GM12891 (cell line): ENCODE results near the gene FAM149A.

Experiments
- PAX5 ChIP-seq: IDR thresholded peaks from 2 replicates; pipeline ENCODE4 v1.6.1; 2011; ENCODE audit warnings: low read length, moderate library complexity, mild to moderate bottlenecking; ENCODE audit not compliant: insufficient read depth, severe bottlenecking
- POLR2A ChIP-seq: IDR thresholded peaks from 2 replicates; pipeline ENCODE4 v1.6.1; 2011; ENCODE audit warnings: low read depth, low read length, control low read depth
- POLR2AphosphoS5 ChIP-seq: IDR thresholded peaks from 2 replicates; pipeline ENCODE4 v1.6.1; 2011; ENCODE audit warnings: low read depth, low read length, control low read depth
- POU2F2 ChIP-seq: IDR thresholded peaks from 2 replicates; pipeline ENCODE4 v1.6.1; 2011; ENCODE audit warnings: low read depth, mild to moderate bottlenecking, control low read depth, low read length, moderate library complexity
- SPI1 ChIP-seq: IDR thresholded peaks from 2 replicates; pipeline ENCODE4 v1.6.1; 2011; ENCODE audit warnings: low read depth, low read length, control low read depth
- TAF1 ChIP-seq: IDR thresholded peaks from 2 replicates; pipeline ENCODE4 v1.6.1; 2011; ENCODE audit warnings: low read depth, low read length, control low read depth

DNA sequence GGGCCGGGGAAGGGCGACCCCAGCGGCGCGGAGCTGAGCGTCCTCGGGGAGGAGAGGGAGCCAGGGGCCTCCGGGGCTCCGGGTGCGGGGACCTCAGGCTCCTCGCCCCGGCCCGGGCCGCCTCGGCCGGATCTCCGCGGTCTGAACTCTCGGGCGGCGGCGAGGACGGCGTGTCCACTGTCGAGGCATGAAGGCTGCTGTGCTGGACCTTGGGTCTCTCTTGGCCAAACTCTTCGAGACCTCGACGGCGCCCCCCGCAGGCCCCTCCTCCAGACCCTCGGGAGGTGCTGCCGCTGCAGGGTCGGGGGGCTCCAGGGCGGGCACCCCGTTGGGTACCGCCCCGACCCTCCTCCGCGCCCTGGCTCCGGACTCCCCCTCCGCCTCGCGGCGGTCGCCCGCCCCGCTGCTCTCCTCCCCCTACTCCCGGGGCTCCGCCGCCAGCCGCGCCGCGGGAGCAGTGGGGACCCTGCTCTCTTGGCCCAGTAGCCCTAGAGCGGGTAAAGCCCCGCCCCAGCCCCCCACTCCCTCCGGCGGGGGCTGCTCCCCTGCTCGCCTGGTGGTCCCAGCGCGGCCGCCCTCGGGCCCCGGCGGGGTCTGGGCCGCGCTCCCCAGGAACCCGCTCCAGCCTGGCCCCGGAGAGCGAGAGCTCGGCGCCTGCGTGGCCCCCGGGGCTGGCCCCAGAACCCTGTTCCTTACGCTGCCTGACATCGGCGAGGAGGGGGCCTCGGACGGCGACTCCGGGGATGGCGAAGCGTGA, 564 bp downstream of the FAM149A start:
- no peak for TF ChIP-seq POLR2A
- no peak for TF ChIP-seq TAF1
- TF ChIP-seq POLR2AphosphoS5 = no peak
- no peak for TF ChIP-seq PAX5
- TF ChIP-seq SPI1 = no peak
- TF ChIP-seq POU2F2 = no peak
